Measurements from ENCODE around the gene PRTFDC1.

GRCh38 chr10:24926557-24926956 is 25.8 kb downstream of the PRTFDC1 start:
- TF ChIP-seq CTCF (IDR thresholded peaks at IDR 0.05; ENCODE audit: low read depth, low read length, poor library complexity, severe bottlenecking) (no peak), EZH2phosphoT487 (IDR thresholded peaks at IDR 0.05; ENCODE audit: borderline replicate concordance, low read length) (no peak)

Measured in DOHH2 (cell line).